ENCODE data around the gene CDSN. TPM values are rescaled to one million over a fixed set of nuclear protein-coding genes. Genes with fewer than 3 reads are reported as not detected.
A peak's percentile ranks its signal among the peaks of the same experiment; 100 is the strongest.

CDSN gene
- total and polyA plus RNA-seq, 2 donors (not counting 1 experiment from before 2014, with no cell fraction given), result not detected

GRCh38 chr6:31079656-31080261 lies 40.5 kb downstream of the CDSN start:
- WGBS (ENCODE audit: insufficient coverage), result 23% methylated on average over 22 of the region's 22 CpGs
- ChIA-PET POLR2A (no interaction called here), CTCF (interaction anchor here (0.6 to 7.2 kb wide), 36 partner anchors 8 to 1048 kb away, joined by 3 to 107 read pairs (median 4); partner anchors contain the start of genes GTF2H4 and VARS2)
- Mint-ChIP-seq H3K27ac (no peak overlapping the region), H3K4me3 (peak overlapping the region; percentile 73), H3K9me3 (ENCODE audit: insufficient read depth) (no peaks in the 10 kb centered on the region), H3K27me3 (peaks cover 9% of the 10 kb centered on the region), H3K4me1 (peaks cover 4% of the 10 kb centered on the region)
- Histone ChIP-seq H3K9me3 (ENCODE audit: control extremely low read depth in 1 of 3, control insufficient read depth in 2 of 3, insufficient read depth in 1 of 3, low read length in 2 of 3) (no peaks in the 10 kb centered on the region), H3K79me2 (ENCODE audit: control insufficient read depth, insufficient read depth, low read length) (no peaks in the 10 kb centered on the region), H4K20me1 (ENCODE audit: control insufficient read depth, insufficient read depth, low read length, poor library complexity, severe bottlenecking) (no peaks in the 10 kb centered on the region), H3K27ac (ENCODE audit: low read length in 2 of 2) (no peak overlapping the region), H3K9ac (ENCODE audit: low read length) (peak overlapping the region; percentile 52), H3K4me1 (ENCODE audit: control insufficient read depth in 2 of 2, insufficient read depth in 2 of 2, low read length in 2 of 2) (peaks cover 4 to 5% of the 10 kb centered on the region in 2 donors), H3K4me2 (replicated peaks; ENCODE audit: low read depth, low read length, poor library complexity, severe bottlenecking) (peak overlapping the region; percentile 66), H2AFZ (ENCODE audit: insufficient read depth, low read depth, low read length, poor library complexity, severe bottlenecking) (peak overlapping the region; percentile 79), H3K27me3 (replicated peaks in 1 of 4; ENCODE audit: control extremely low read depth in 1 of 4, control insufficient read depth in 3 of 4, insufficient read depth in 4 of 4, low read length in 3 of 4) (no peaks in the 10 kb centered on the region), H3K4me3 (ENCODE audit: control extremely low read depth in 1 of 5, extremely low read depth in 1 of 5, insufficient read depth in 1 of 5, low read depth in 2 of 5, low read length in 4 of 5) (peak overlapping the region in 3 of 5 experiments; percentile 23 to 43 (median 34)), H3K36me3 (replicated peaks in 1 of 2; ENCODE audit: control extremely low read depth in 1 of 2, control insufficient read depth in 1 of 2, extremely low read depth in 1 of 2, insufficient read depth in 2 of 2, low read length in 1 of 2) (no peaks in the 10 kb centered on the region)
- DNase-seq (peak; percentile 77), ATAC-seq (ENCODE audit: low read depth) (peak; percentile 82)
- intact Hi-C loops (cut with micrococcal nuclease), result loop anchor here (1.0 to 10.0 kb wide), 3 partner anchors 165 to 595 kb away; partner anchors contain the start of genes HLA-E and VARS2
- TF ChIP-seq EZH2 (IDR thresholded peaks at IDR 0.05; ENCODE audit: borderline replicate concordance, insufficient read depth, low read depth, low read length, poor library complexity, severe bottlenecking), result no peak
- TF ChIP-seq CTCF (IDR thresholded peaks at IDR 0.05), result peak; percentile 94

GRCh38 chr6:31076611-31077010 lies 43.6 kb downstream of the CDSN start:
- Histone ChIP-seq H3K9ac (ENCODE audit: low read length) (no peak overlapping the region), H3K4me2 (replicated peaks; ENCODE audit: low read depth, low read length, poor library complexity, severe bottlenecking) (no peak overlapping the region), H4K20me1 (ENCODE audit: control insufficient read depth, insufficient read depth, low read length, poor library complexity, severe bottlenecking) (no peaks in the 10 kb centered on the region), H2AFZ (ENCODE audit: insufficient read depth, low read depth, low read length, poor library complexity, severe bottlenecking) (no peak overlapping the region), H3K27ac (ENCODE audit: low read length in 2 of 2) (no peak overlapping the region), H3K79me2 (ENCODE audit: control insufficient read depth, insufficient read depth, low read length) (no peaks in the 10 kb centered on the region), H3K4me1 (ENCODE audit: control insufficient read depth in 2 of 2, insufficient read depth in 2 of 2, low read length in 2 of 2) (peaks cover 4 to 5% of the 10 kb centered on the region in 2 donors), H3K4me3 (ENCODE audit: control extremely low read depth in 1 of 5, extremely low read depth in 1 of 5, insufficient read depth in 1 of 5, low read depth in 2 of 5, low read length in 4 of 5) (no peak overlapping the region), H3K9me3 (ENCODE audit: control extremely low read depth in 1 of 3, control insufficient read depth in 2 of 3, insufficient read depth in 1 of 3, low read length in 2 of 3) (no peaks in the 10 kb centered on the region), H3K36me3 (replicated peaks in 1 of 2; ENCODE audit: control extremely low read depth in 1 of 2, control insufficient read depth in 1 of 2, extremely low read depth in 1 of 2, insufficient read depth in 2 of 2, low read length in 1 of 2) (no peaks in the 10 kb centered on the region), H3K27me3 (replicated peaks in 1 of 4; ENCODE audit: control extremely low read depth in 1 of 4, control insufficient read depth in 3 of 4, insufficient read depth in 4 of 4, low read length in 3 of 4) (no peaks in the 10 kb centered on the region)
- H3K27ac Mint-ChIP-seq, result no peak overlapping the region
- TF ChIP-seq EZH2 (IDR thresholded peaks at IDR 0.05; ENCODE audit: borderline replicate concordance, insufficient read depth, low read depth, low read length, poor library complexity, severe bottlenecking) (no peak), CTCF (IDR thresholded peaks at IDR 0.05) (no peak)
- ATAC-seq (ENCODE audit: low read depth) (no peak), DNase-seq (no peak)
- intact Hi-C loops (cut with micrococcal nuclease), result no loop called here
- whole genome bisulfite sequencing (ENCODE audit: insufficient coverage), result 100% methylated on average over 2 of the region's 4 CpGs
- ChIA-PET CTCF (interaction anchor here (0.7 to 5.3 kb wide), 4 partner anchors 11 to 356 kb away, joined by 3 to 68 read pairs (median 16); partner anchors contain the start of genes TUBB and VARS2), POLR2A (no interaction called here)
- peaks cover 4% of the 10 kb centered on the region for H3K4me1 Mint-ChIP-seq
- no peak overlapping the region for H3K4me3 Mint-ChIP-seq
- H3K27me3 Mint-ChIP-seq, result peaks cover 7% of the 10 kb centered on the region
- no peaks in the 10 kb centered on the region for H3K9me3 Mint-ChIP-seq (ENCODE audit: insufficient read depth)
